PC-3 (cell line): Measurements from ENCODE around the gene UBQLN4.

Source experiments
- CTCF ChIP-seq: fragments of 300-600 bp; sonication (generic); conservative IDR thresholded peaks from 2 replicates; pipeline ENCODE4 v1.5.1; 2017; ENCODE audit warnings: antibody characterized with exemption, low read depth, mild to moderate bottlenecking, low read length
- EZH2 ChIP-seq: fragments of 300-600 bp; sonication (generic); IDR thresholded peaks from one replicate; pipeline ENCODE4 v1.6.1; 2017; ENCODE audit warnings: antibody characterized with exemption, mild to moderate bottlenecking, low read length; ENCODE audit not compliant: unreplicated experiment

GRCh38 chr1:156014829-156015228, 38.8 kb downstream of the UBQLN4 start:
- TF ChIP-seq CTCF (peak; percentile 16; the same call in 1 of the 2 replicates), EZH2 (no peak)
